Cerebellar nuclear complex (tissue), 1 donor: ENCODE results near the gene NUBP1.

Experiments used
- DNase-seq, 2 experiments: peaks; one replicate each; lab custom pipeline; 2025; lab: John Stamatoyannopoulos, UW

NUBP1 gene

GRCh38 chr16:10806698-10807097, 63.1 kb downstream of the NUBP1 start:
- no peak for DNase-seq

- DNase-seq: no peak
These were observed 64.6 kb downstream of the NUBP1 start for GRCh38 chr16:10808218-10808617.

- no peak for DNase-seq
These were observed 65.2 kb downstream of the NUBP1 start for GRCh38 chr16:10808850-10809249.

- DNase-seq: no peak
These were observed 66.1 kb downstream of the NUBP1 start for GRCh38 chr16:10809706-10810105.

- DNase-seq: no peak
These were observed 68.9 kb downstream of the NUBP1 start for GRCh38 chr16:10812312-10813098.

- DNase-seq: no peak
These were observed 69.4 kb downstream of the NUBP1 start for GRCh38 chr16:10813099-10813455.

- no peak for DNase-seq
These were observed 73.9 kb downstream of the NUBP1 start for GRCh38 chr16:10817514-10817913.

GRCh38 chr16:10817963-10818941, 74.6 kb downstream of the NUBP1 start, which contains the start of gene TVP23A:
TSS of gene TVP23A (minus strand) at chr16:10818794. CDS start at chr16:10818493, 301 bp downstream.
- no peak for DNase-seq
